Heart left ventricle (tissue), 13 donors: ENCODE data around the gene HSD17B14.

Source experiments
- CTCF ChIP-seq, 12 donors: fragments of 200-600 bp; sonication (generic) in 4 of 12; IDR thresholded peaks; one replicate each; pipeline versions ENCODE4 v1.5.0 to v1.8.0; 2018 to 2022; ENCODE audit warnings: antibody characterized with exemption in 12 of 12, mild to moderate bottlenecking in 5 of 12
- POLR2A ChIP-seq, 2 donors: fragments of 450-650 bp; IDR thresholded peaks; one replicate each; pipeline ENCODE4 v1.6.1; 2017; ENCODE audit warnings: antibody characterized with exemption in 2 of 2, mild to moderate bottlenecking in 2 of 2, moderate library complexity in 2 of 2
- donor health status: ischemic (EF 13 %, LVEDD 7.1; RV severe dilation, severe dysfunction).
- donor health status: DM: no; HTN: yes; CAD: no.
- donor health status: DM: no; HTN: no; CAD: no.
- donor health status: ischemic (EF 25% LVEDD 6.9; RV normal size, moderate dysfunction).
- donor health status: ischemic (EF 25% LVEDD 5.7; RV mildly dilated, moderate dysfunction).
- donor health status: ischemic (EF 35%, LVEDD 5.7; RV mildly dilated, moderate dysfunction).
- donor health status: nonischemic (EF 11% LVEDD 7.7; RV severe dilation, severe dysfunction).
- donor health status: DM: yes; HTN: yes; CAD: no.
- donor health status: PGD.
- donor health status: ischemic (EF 29% LVEDD 5.4; RV normal size, mild dysfunction).
- donor health status: nonischemic (EF 23%, LVEDD 6.1; RV moderate dilation, normal function).

GRCh38 chr19:48878196-48879024 is 42.1 kb upstream of the HSD17B14 start:
- TF ChIP-seq CTCF (IDR thresholded peaks at IDR 0.05) (no peak), POLR2A (IDR thresholded peaks at IDR 0.05) (peak in 1 of 2 donors; percentile 23)
